GM20000 (cell line): ENCODE data around the gene PLA2R1.

ENCODE experiments used
- DNase-seq: peaks from one replicate; pipeline ENCODE4 v3.0.0; 2012; ENCODE audit warnings: low spot score
- CTCF ChIP-seq: IDR thresholded peaks from 2 replicates; pipeline ENCODE4 v1.5.1; 2012; ENCODE audit warnings: mild to moderate bottlenecking, control low read depth; ENCODE audit errors: extremely low read depth, missing control alignments

PLA2R1 gene

DNA sequence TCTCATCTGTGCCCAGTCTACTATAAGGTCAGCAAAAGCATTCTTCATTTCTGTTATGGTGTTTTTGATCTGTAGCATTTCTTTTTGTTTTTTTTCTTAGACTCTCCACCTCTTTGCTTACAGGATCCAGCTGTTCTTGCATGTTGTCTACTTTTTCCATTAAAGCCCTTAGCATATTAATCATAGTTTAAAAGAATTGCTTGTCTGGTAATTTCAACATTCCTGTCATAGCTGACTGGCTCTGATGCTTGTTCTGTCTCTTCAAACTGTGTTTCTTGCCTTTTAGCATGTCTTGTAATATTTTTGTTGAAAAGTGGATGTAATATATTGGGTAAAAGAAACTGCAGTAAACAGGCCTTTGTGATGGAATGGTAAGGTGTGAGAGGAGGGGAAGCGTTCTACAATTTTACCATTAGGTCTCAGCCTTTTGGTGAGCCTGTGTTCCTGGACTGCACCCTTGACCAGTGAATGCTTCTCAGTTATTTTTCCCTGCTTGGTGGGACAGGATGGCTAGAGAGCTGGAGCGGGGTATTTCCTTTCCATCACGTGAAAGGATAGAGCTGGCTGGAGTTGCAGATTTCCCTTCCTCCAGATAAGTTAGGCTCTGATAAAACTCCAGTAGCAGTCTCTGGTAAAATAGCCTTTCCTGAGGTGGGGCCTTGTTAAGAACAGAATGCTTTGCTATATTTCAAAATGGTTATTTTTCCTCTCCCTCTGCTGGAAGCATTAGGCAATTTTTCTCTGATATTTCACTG lies 65.4 kb downstream of the PLA2R1 start:
- no peak for DNase-seq
- no peak for TF ChIP-seq CTCF

GRCh38 chr2:159995038-159995437 lies 67.4 kb downstream of the PLA2R1 start:
- DNase-seq, result no peak
- no peak for TF ChIP-seq CTCF

- TF ChIP-seq CTCF, result no peak
- no peak for DNase-seq
These were observed 73.2 kb downstream of the PLA2R1 start for GRCh38 chr2:159989249-159989648.

DNA sequence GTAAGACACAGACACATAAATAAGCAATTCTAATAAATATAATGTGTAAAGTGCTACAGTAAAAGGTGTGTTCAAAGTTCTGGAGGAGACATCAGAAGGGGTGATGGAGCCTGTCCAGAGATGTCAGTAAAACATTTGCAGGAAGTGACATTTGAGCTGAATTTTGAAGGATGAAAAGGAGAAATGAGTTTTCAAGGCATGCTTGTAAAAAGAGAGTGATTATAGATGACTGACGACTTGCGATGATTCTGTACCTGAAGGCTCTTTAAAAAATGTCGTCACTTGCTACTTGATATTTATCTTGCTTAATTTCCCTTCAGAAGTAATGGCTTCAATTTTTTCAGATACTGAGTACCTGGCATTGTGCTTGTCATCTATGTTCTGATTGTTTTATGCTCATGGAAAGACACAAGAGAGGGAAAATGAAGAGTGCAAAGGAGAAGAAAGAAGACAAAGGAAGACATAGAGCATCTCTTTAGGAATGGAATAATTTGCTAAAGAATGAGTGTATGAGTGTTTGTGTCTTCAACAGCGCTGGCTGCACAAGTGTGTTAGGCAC lies 73.9 kb downstream of the PLA2R1 start:
- no peak for TF ChIP-seq CTCF
- no peak for DNase-seq

DNA sequence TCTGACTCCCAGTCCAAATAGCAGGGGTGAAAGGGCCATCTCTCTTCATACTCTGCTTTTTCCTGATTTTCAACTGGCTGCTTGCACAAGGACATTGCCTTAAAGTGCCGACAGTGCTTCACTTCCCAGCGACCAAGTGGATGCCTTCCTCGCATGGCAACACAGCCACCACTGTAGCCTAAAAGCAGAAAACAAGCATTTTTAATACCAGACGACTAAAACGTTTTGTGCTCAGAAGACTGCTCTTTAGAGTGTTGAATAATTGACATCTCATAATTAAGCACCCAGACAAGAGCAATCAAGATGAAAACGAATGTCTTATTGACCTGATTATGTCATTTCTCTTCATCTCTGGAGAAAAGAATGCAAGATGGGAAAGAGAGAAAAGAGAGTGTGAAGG lies 75.2 kb downstream of the PLA2R1 start:
- no peak for DNase-seq
- TF ChIP-seq CTCF, result no peak

DNA sequence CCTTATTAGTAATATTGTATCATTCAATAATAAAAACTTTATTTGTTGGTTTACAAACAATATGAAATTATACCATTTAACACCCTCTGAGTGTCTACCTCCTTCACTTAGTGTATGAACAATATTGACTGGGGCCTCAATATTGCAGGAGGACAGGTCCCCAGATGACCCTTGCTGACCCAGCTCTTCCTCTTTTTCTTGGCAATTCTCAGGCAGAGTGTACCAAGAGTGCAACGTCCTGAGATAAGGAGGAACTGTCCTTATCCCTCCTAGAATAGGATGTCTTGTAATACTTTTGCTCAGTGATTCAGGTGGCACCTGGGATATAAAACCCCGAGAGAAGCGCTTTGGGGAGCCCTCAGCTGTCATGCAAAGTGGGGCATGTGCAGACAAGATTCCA lies 76.8 kb downstream of the PLA2R1 start:
- no peak for DNase-seq
- TF ChIP-seq CTCF, result no peak

GRCh38 chr2:159984034-159984433 lies 78.4 kb downstream of the PLA2R1 start:
- no peak for TF ChIP-seq CTCF
- DNase-seq, result no peak
